Caco-2 (cell line): ENCODE measurements around the gene ARHGAP29. TPM values are rescaled to one million over a fixed set of nuclear protein-coding genes. Genes with fewer than 3 reads are reported as not detected.

Source experiments
- BruUV-seq: library from RNA; stranded (reverse); fragments of 400-500 nt; replicated peaks from 2 replicates; lab custom pipeline; 2021; lab: Mats Ljungman, UMichigan
- CTCF ChIA-PET: fragments of 300-600 bp; sonication (Branson Sonifier 250); formaldehyde crosslinking; loops from one replicate; lab custom pipeline; 2022; ENCODE audit warnings: antibody characterized with exemption; lab: Charles Lee
- POLR2A ChIA-PET: fragments of 300-600 bp; sonication (Branson Sonifier 250); formaldehyde crosslinking; loops from one replicate; lab custom pipeline; 2022; ENCODE audit warnings: antibody characterized with exemption; lab: Charles Lee
- DNase-seq, 2 experiments: peaks; one replicate each; pipeline versions ENCODE4 v3.0.0 to v3.0.0-alpha.2; 2020 to 2022
- H3K27me3 ChIP-seq: replicated peaks from 2 replicates; pipeline ENCODE4 v1.6.0; 2011; ENCODE audit warnings: low read length; ENCODE audit not compliant: control insufficient read depth, insufficient read depth
- H3K36me3 ChIP-seq: 2 replicates; pipeline ENCODE4 v1.5.1; 2011; ENCODE audit warnings: low read length; ENCODE audit not compliant: control insufficient read depth, insufficient read depth
- H3K4me1 ChIP-seq: fragments of 250-450 bp; sonication (Bioruptor Pico); 2 replicates; pipeline ENCODE4 v1.5.1; 2020; ENCODE audit warnings: mild to moderate bottlenecking
- H3K4me3 ChIP-seq: 2 replicates; pipeline ENCODE4 v1.5.1; 2011; ENCODE audit warnings: low read depth, mild to moderate bottlenecking, control low read depth, low read length
- H3K9me3 ChIP-seq: fragments of 250-450 bp; sonication (Bioruptor Pico); 2 replicates; pipeline ENCODE4 v1.5.1; 2020; ENCODE audit warnings: mild to moderate bottlenecking, moderate library complexity
- H3K27ac Mint-ChIP-seq: one replicate; pipeline ENCODE4 v1.8.0; 2022; ENCODE audit warnings: mixed read lengths; ENCODE audit not compliant: unreplicated experiment
- H3K27me3 Mint-ChIP-seq: one replicate; pipeline ENCODE4 v1.8.0; 2022; ENCODE audit warnings: mixed read lengths; ENCODE audit not compliant: insufficient read depth, unreplicated experiment
- H3K36me3 Mint-ChIP-seq: one replicate; pipeline ENCODE4 v1.8.0; 2022; ENCODE audit warnings: mild to moderate bottlenecking, mixed read lengths; ENCODE audit not compliant: insufficient read depth, unreplicated experiment
- H3K4me1 Mint-ChIP-seq: one replicate; pipeline ENCODE4 v1.8.0; 2022; ENCODE audit warnings: low read depth, mixed read lengths; ENCODE audit not compliant: unreplicated experiment
- H3K4me3 Mint-ChIP-seq: one replicate; pipeline ENCODE4 v1.8.0; 2022; ENCODE audit warnings: mild to moderate bottlenecking, moderate library complexity, mixed read lengths; ENCODE audit not compliant: unreplicated experiment
- H3K9me3 Mint-ChIP-seq: one replicate; pipeline ENCODE4 v1.8.0; 2022; ENCODE audit warnings: mixed read lengths; ENCODE audit not compliant: unreplicated experiment
- intact Hi-C: fragments of 100-400 bp; cut with micrococcal nuclease; formaldehyde crosslinking; loops from one replicate; pipeline ENCODE4 v1.10.0; 2022; ENCODE audit not compliant: unreplicated experiment
- total RNA-seq: library from RNA; stranded (reverse); gene quantifications from 2 replicates; pipeline ENCODE4 v1.2.3, GENCODE V29; 2022
- TF ChIP-seq, protein P1 (sequence below), 2 experiments: fragments of 200-600 bp in 1 of 2; IDR thresholded peaks; 1 replicate in 1 of 2; 2 replicates in 1 of 2; pipeline versions ENCODE4 v1.5.1 to v1.8.0; 2011 to 2022; ENCODE audit warnings: antibody characterized with exemption in 1 of 2, control low read depth in 1 of 2, inconsistent platforms in 1 of 2, low read depth in 1 of 2, low read length in 1 of 2, mild to moderate bottlenecking in 1 of 2, moderate library complexity in 1 of 2; ENCODE audit not compliant: insufficient read depth in 1 of 2, severe bottlenecking in 1 of 2, unreplicated experiment in 1 of 2

Gene ARHGAP29
- total RNA-seq, 1 experiment from 2014 or later = 30.3 TPM

DNA sequence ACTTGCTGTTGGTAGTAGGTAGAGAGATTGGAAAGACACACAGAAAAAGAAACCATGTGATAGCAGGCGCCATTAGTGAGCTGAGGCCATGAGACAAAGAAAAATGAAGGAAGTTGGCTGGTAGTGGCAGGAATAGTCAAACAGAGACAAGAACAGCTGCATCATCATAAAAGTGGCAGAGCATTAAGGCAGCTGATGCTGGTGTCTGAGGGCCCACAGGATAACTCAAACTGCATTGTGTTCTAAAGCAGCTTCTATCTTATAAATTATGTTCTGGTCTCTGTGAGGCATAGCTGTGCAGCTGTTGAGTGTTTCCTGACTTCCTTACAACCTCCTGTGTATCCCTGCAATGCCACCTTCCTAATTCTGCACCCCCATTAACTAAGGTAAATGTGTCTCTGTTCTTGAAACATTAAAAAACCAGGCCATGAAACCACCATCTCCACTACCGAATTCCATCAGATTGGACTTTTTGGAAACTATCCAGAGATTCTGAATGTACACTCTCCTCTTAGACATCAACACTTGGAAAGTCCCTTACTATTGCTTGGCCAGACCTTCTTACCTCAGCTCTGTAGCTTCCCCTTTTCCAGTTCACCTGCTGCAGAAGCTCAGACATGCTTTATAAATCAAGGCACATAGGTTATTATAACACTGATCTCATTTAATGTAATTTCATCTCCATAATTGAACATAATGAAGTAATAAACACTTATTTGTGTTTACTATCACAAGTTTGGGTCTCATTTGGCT lies 23.4 kb upstream of the ARHGAP29 start:
- no peaks in the 10 kb centered on the region for H3K27me3 Mint-ChIP-seq

DNA sequence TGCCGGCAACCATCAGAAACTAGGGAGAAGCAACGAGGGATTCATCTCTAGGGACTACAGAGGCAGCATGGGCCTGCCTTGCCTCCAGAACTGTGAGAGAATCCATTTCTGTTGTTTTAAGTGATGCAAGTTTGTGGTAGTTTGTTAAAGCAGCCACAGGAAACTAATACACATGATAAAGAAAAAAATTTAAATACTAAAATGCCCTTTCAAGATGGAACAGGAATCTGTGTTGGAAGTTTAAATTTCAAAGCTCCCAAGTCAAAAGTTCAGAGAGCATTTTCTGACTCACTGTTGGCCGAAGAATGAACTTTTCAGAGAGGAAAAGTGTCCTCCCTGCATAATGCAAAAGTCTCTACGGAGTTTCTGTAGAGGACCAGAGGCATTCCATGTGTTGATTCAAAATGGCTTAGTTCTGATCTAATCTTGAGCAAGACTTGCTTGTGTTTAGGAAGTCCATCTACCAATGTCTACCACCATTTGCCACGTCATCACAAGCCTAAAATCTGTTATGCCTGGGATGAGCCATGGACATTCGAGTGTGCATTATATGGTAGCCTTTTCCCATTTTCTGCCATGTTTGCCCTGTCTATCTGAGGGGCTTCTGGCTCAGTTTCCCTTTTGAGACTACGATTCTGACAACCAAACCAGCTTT lies 22.4 kb upstream of the ARHGAP29 start:
- no peak for DNase-seq
- H3K27ac Mint-ChIP-seq = no peak overlapping the region
- CTCF ChIA-PET = no interaction called here
- no peaks in the 10 kb centered on the region for H3K36me3 Mint-ChIP-seq
- H3K27me3 Mint-ChIP-seq = no peaks in the 10 kb centered on the region
- Histone ChIP-seq H3K4me1 (no peaks in the 10 kb centered on the region), H3K4me3 (no peak overlapping the region), H3K27me3 (no peaks in the 10 kb centered on the region), H3K9me3 (no peaks in the 10 kb centered on the region), H3K36me3 (no peaks in the 10 kb centered on the region)
- no peak overlapping the region for H3K4me3 Mint-ChIP-seq
- H3K9me3 Mint-ChIP-seq = no peaks in the 10 kb centered on the region
- intact Hi-C loops = no loop called here
- H3K4me1 Mint-ChIP-seq = peaks cover under 1% of the 10 kb centered on the region
- POLR2A ChIA-PET = no interaction called here
- BruUV-seq = no TSS peak
- TF ChIP-seq, protein P1, sequence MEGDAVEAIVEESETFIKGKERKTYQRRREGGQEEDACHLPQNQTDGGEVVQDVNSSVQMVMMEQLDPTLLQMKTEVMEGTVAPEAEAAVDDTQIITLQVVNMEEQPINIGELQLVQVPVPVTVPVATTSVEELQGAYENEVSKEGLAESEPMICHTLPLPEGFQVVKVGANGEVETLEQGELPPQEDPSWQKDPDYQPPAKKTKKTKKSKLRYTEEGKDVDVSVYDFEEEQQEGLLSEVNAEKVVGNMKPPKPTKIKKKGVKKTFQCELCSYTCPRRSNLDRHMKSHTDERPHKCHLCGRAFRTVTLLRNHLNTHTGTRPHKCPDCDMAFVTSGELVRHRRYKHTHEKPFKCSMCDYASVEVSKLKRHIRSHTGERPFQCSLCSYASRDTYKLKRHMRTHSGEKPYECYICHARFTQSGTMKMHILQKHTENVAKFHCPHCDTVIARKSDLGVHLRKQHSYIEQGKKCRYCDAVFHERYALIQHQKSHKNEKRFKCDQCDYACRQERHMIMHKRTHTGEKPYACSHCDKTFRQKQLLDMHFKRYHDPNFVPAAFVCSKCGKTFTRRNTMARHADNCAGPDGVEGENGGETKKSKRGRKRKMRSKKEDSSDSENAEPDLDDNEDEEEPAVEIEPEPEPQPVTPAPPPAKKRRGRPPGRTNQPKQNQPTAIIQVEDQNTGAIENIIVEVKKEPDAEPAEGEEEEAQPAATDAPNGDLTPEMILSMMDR (IDR thresholded peaks at IDR 0.05; ENCODE audit: insufficient read depth in 1 of 2, low read depth in 1 of 2, low read length in 1 of 2, severe bottlenecking in 1 of 2, unreplicated experiment in 1 of 2) = no peak

More for the DNA sequence above, 23.4 kb upstream of the ARHGAP29 start:
- no peak overlapping the region for H3K27ac Mint-ChIP-seq
- intact Hi-C loops = no loop called here
- Histone ChIP-seq H3K9me3 (no peaks in the 10 kb centered on the region), H3K27me3 (no peaks in the 10 kb centered on the region), H3K4me1 (no peaks in the 10 kb centered on the region), H3K4me3 (no peak overlapping the region), H3K36me3 (no peaks in the 10 kb centered on the region)
- H3K36me3 Mint-ChIP-seq = no peaks in the 10 kb centered on the region
- H3K4me3 Mint-ChIP-seq = no peak overlapping the region
- ChIA-PET POLR2A (interaction anchor here (0.6 kb wide), 1 partner anchor 254 kb away, joined by 4 read pairs; no protein-coding TSS in a partner anchor), CTCF (no interaction called here)
- no peaks in the 10 kb centered on the region for H3K4me1 Mint-ChIP-seq
- TF ChIP-seq, protein P1 (IDR thresholded peaks at IDR 0.05; ENCODE audit: insufficient read depth in 1 of 2, low read depth in 1 of 2, low read length in 1 of 2, severe bottlenecking in 1 of 2, unreplicated experiment in 1 of 2) = no peak
- no peak for DNase-seq
- no TSS peak for BruUV-seq
- no peaks in the 10 kb centered on the region for H3K9me3 Mint-ChIP-seq

DNA sequence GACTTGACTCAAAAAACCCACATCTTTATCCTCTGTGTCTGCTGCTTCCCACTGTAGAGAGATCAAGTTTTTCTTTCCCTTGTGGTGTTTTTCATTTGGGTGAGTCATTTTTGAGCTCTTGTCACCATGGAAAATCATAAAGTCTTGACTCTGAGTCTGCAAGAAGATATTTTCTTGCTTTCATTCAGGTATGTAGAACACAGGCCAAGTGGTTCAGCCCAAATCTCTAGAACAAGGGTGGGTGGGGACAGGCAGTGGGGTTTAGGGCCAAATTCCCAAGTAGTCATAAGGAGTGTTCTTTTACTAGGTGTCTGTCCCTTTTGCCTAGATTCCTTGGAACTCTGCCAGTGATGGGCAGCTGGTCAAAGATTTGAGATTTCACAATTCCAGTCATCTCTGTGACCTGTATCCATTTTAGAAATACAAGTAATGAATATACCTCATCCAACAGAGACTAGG lies 21.5 kb upstream of the ARHGAP29 start:
- Mint-ChIP-seq H3K27ac (no peak overlapping the region), H3K4me3 (no peak overlapping the region), H3K9me3 (no peaks in the 10 kb centered on the region), H3K4me1 (peaks cover 6% of the 10 kb centered on the region), H3K36me3 (no peaks in the 10 kb centered on the region), H3K27me3 (no peaks in the 10 kb centered on the region)
- ChIA-PET POLR2A (no interaction called here), CTCF (interaction anchor here (1.3 kb wide), 1 partner anchor 77 kb away, joined by 3 read pairs; no protein-coding TSS in a partner anchor)
- H3K4me1 ChIP-seq = no peaks in the 10 kb centered on the region
- no TSS peak for BruUV-seq
- TF ChIP-seq, protein P1 (IDR thresholded peaks at IDR 0.05; ENCODE audit: insufficient read depth in 1 of 2, low read depth in 1 of 2, low read length in 1 of 2, severe bottlenecking in 1 of 2, unreplicated experiment in 1 of 2) = no peak
- intact Hi-C loops = no loop called here
- H3K36me3 ChIP-seq = no peaks in the 10 kb centered on the region
- H3K9me3 ChIP-seq = no peaks in the 10 kb centered on the region
- H3K27me3 ChIP-seq = no peaks in the 10 kb centered on the region
- DNase-seq = no peak
- no peak overlapping the region for H3K4me3 ChIP-seq
